ENCODE results near the gene RGR. TPM values are rescaled to one million over a fixed set of nuclear protein-coding genes. Genes with fewer than 3 reads are reported as not detected.
"Not testable (repeated sequence)": the region's sequence is repeated elsewhere in the genome, so short reads cannot be mapped to it uniquely, and the experiment has no call there.

Gene RGR
- total and polyA plus RNA-seq, 7 donors, result 0.10 to 0.28 (median 0.25) TPM; not detected in 4

GRCh38 chr10:84270708-84271107, 25.9 kb downstream of the RGR start:
- no peaks in the 10 kb centered on the region for H3K4me1 ChIP-seq
- DNase-seq (no peak), ATAC-seq (no peak)
- intact Hi-C loops (cut with DNase I), result no loop called here
- no peaks in the 10 kb centered on the region for H3K36me3 ChIP-seq (ENCODE audit: insufficient read depth in 1 of 2, low read depth in 1 of 2)
- H3K9me3 ChIP-seq, result no peaks in the 10 kb centered on the region
- no peak for TF ChIP-seq CTCF (IDR thresholded peaks at IDR 0.05)
- H3K27ac ChIP-seq, result no peak overlapping the region
- peaks cover 0 to 17% (median 3%) of the 10 kb centered on the region in 3 donors for H3K27me3 ChIP-seq (ENCODE audit: insufficient read depth in 3 of 3, low read length in 2 of 3)
- WGBS, 3 donors, result 63 to 75% (median 75%) methylated on average over 1 of the region's 1 CpG
- H3K4me3 ChIP-seq, result no peak overlapping the region

DNA sequence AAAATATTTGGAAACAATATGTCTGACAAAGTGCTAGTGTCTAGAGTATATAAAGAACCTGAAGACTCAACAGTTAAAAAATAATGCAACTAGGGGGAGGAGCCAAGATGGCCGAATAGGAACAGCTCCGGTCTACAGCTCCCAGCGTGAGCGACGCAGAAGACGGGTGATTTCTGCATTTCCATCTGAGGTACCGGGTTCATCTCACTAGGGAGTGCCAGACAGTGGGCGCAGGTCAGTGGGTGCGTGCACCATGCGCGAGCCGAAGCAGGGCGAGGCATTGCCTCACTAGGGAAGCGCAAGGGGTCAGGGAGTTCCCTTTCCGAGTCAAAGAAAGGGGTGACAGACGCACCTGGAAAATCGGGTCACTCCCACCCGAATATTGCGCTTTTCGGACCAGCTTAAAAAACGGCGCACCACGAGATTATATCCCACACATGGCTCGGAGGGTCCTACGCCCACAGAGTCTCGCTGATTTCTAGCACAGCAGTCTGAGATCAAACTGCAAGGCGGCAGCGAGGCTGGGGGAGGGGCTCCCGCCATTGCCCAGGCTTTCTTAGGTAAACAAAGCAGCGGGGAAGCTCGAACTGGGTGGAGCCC, 35.1 kb downstream of the RGR start:
- H3K4me3 ChIP-seq; intact Hi-C loops (cut with DNase I); H3K27me3 ChIP-seq (ENCODE audit: insufficient read depth in 3 of 3, low read length in 2 of 3); ATAC-seq; H3K9me3 ChIP-seq; H3K27ac ChIP-seq; H3K4me1 ChIP-seq; H3K36me3 ChIP-seq (ENCODE audit: insufficient read depth in 1 of 2, low read depth in 1 of 2); DNase-seq: not testable (repeated sequence)
- WGBS, 3 donors, result 59 to 71% (median 62%) methylated on average over 20 to 30 of the region's 31 CpGs

- Histone ChIP-seq H3K27me3 (ENCODE audit: insufficient read depth in 3 of 3, low read length in 2 of 3) (peaks cover 0 to 4% (median 0%) of the 10 kb centered on the region in 3 donors), H3K36me3 (ENCODE audit: insufficient read depth in 1 of 2, low read depth in 1 of 2) (no peaks in the 10 kb centered on the region), H3K9me3 (no peaks in the 10 kb centered on the region), H3K4me1 (no peaks in the 10 kb centered on the region), H3K27ac (no peak overlapping the region), H3K4me3 (no peak overlapping the region)
- intact Hi-C loops (cut with DNase I), result no loop called here
- DNase-seq, result no peak
- ATAC-seq, result no peak
- TF ChIP-seq CTCF (IDR thresholded peaks at IDR 0.05), result no peak
Measured at GRCh38 chr10:84286695-84287094, 41.8 kb downstream of the RGR start.

DNA sequence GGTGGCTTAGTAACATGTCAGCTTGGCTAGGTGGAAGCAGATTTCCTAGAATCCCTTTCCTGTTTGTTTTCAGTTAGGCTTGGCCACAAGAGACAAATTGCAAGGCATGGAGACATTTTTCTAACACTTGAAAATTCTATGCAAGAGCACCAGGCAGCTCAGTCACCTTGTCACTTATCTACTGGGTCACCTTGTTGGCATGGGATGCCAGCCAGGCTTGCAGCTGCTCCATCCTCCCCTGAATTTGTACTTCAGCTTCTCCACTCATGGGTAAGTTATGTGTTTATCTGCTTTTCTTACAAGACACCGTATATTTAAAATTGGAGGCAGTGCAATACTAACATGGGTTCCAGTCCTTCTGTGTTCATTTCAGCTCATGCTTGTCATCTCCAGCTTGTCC, 43.3 kb downstream of the RGR start:
- no peak overlapping the region for H3K27ac ChIP-seq
- H3K9me3 ChIP-seq, result no peaks in the 10 kb centered on the region
- WGBS, 3 donors, result 89 to 96% (median 92%) methylated on average over 1 of the region's 1 CpG
- intact Hi-C loops (cut with DNase I), result no loop called here
- no peak for TF ChIP-seq CTCF (IDR thresholded peaks at IDR 0.05)
- no peaks in the 10 kb centered on the region for H3K4me1 ChIP-seq
- DNase-seq (no peak), ATAC-seq (no peak)
- no peaks in the 10 kb centered on the region for H3K36me3 ChIP-seq (ENCODE audit: insufficient read depth in 1 of 2, low read depth in 1 of 2)
- no peak overlapping the region for H3K4me3 ChIP-seq
- peaks cover 0 to 4% (median 0%) of the 10 kb centered on the region in 3 donors for H3K27me3 ChIP-seq (ENCODE audit: insufficient read depth in 3 of 3, low read length in 2 of 3)

GRCh38 chr10:84289521-84290200, 44.8 kb downstream of the RGR start:
- intact Hi-C loops (cut with DNase I), result no loop called here
- H3K36me3 ChIP-seq (ENCODE audit: insufficient read depth in 1 of 2, low read depth in 1 of 2), result no peaks in the 10 kb centered on the region
- peaks cover 0 to 4% (median 0%) of the 10 kb centered on the region in 3 donors for H3K27me3 ChIP-seq (ENCODE audit: insufficient read depth in 3 of 3, low read length in 2 of 3)
- no peak overlapping the region for H3K4me3 ChIP-seq
- DNase-seq (no peak), ATAC-seq (no peak)
- WGBS, 3 donors, result 55 to 59% (median 58%) methylated on average over 1 of the region's 1 CpG
- no peaks in the 10 kb centered on the region for H3K9me3 ChIP-seq
- no peak for TF ChIP-seq CTCF (IDR thresholded peaks at IDR 0.05)
- H3K27ac ChIP-seq, result no peak overlapping the region
- no peaks in the 10 kb centered on the region for H3K4me1 ChIP-seq
